ENCODE data around the gene IGFLR1. TPM values are rescaled to one million over a fixed set of nuclear protein-coding genes. Genes with fewer than 3 reads are reported as not detected.

Gene IGFLR1
- total and polyA plus RNA-seq, 8 donors: 1.3 to 17.3 (median 7.3) TPM

DNA sequence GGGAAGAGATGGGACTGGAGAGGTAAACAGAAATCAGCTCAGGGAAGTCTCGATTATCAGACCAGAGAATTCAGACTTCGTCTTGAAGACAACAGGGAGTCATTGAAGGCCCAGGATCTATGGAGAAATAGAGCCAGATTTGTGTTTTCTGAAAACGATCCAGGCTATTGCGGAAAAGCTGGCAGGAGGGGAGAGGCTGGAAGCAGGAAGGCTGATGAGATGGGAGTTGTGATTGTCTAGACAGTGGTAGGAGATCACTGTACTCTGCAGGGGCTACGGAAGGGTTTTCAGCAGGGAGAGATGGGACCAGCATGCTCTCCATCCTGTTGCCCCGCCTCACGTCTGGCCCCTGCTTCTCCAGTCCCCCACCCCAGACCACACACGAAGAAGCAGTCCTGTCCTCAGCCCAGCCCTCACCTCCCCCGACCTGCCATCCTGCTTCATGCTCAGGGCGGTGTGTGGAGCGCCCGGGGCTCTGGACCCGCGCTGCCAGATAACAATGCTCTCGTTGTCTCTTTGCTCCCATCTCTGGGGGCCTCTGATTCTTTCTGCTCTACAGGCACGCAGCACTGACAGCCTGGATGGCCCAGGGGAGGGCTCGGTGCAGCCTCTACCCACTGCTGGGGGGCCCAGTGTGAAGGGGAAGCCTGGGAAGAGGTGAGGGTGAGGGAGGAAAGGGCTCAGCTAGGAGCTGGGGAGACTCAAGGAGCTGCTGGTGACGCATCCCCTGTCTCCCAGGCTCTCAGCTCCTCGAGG, 35.0 kb upstream of the IGFLR1 start:
- DNase-seq (peak in 1 of 6 donors; percentile 42), FAIRE-seq (no peak), ATAC-seq (no peak)
- Histone ChIP-seq H3K27ac (no peak overlapping the region), H3K4me1 (no peaks in the 10 kb centered on the region), H3K27me3 (no peaks in the 10 kb centered on the region), H3K4me3 (no peak overlapping the region), H3K9me3 (no peaks in the 10 kb centered on the region), H3K36me3 (no peaks in the 10 kb centered on the region)
- intact Hi-C loops (cut with DNase I): no loop called here
- 76 to 81% methylated on average over 18 to 19 of the region's 19 CpGs for WGBS, 2 donors
- TF ChIP-seq, protein P1, sequence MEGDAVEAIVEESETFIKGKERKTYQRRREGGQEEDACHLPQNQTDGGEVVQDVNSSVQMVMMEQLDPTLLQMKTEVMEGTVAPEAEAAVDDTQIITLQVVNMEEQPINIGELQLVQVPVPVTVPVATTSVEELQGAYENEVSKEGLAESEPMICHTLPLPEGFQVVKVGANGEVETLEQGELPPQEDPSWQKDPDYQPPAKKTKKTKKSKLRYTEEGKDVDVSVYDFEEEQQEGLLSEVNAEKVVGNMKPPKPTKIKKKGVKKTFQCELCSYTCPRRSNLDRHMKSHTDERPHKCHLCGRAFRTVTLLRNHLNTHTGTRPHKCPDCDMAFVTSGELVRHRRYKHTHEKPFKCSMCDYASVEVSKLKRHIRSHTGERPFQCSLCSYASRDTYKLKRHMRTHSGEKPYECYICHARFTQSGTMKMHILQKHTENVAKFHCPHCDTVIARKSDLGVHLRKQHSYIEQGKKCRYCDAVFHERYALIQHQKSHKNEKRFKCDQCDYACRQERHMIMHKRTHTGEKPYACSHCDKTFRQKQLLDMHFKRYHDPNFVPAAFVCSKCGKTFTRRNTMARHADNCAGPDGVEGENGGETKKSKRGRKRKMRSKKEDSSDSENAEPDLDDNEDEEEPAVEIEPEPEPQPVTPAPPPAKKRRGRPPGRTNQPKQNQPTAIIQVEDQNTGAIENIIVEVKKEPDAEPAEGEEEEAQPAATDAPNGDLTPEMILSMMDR (IDR thresholded peaks at IDR 0.05): no peak

DNA sequence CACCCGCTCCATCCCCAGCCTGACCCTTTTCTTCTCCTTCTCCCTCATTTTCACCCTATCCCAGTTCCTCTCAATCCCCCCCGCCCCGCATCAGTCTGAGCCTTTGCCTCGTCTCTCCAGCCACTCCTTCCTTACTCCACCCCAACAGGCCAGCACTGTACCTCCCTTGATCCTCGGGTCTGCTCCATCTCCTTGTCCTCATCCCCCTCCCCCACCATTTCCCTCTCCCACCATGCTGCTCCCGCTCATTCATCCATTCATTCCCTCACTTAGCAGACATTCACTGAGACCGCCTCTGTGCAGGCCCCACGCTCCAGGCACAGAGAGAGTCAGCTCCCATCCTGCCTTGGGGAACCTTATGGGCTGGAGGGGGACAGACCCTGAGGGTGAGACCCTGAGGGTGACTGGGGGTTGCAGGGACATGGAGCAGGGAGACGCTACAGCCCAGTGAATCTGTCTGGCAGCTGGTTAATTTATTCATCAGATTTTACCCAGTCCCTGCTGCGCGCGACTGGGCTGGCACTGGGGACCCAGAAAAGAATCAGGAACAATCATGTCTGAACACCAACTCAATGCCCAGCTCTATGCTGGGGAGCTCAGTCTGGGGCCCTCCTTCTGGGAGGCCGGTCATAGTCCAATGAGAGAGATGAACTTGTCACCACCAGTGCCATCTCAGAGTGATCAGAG, 34.0 kb upstream of the IGFLR1 start:
- Histone ChIP-seq H3K9me3 (no peaks in the 10 kb centered on the region), H3K27ac (no peak overlapping the region), H3K4me3 (peak overlapping the region in 2 of 4 donors; percentile 70 to 80), H3K27me3 (no peaks in the 10 kb centered on the region), H3K36me3 (no peaks in the 10 kb centered on the region), H3K4me1 (no peaks in the 10 kb centered on the region)
- FAIRE-seq: no peak
- DNase-seq: no peak
- intact Hi-C loops (cut with DNase I): no loop called here
- no peak for ATAC-seq
- WGBS, 2 donors: 63 to 74% methylated on average over 12 to 13 of the region's 13 CpGs
- TF ChIP-seq, protein P1 (IDR thresholded peaks at IDR 0.05): no peak

DNA sequence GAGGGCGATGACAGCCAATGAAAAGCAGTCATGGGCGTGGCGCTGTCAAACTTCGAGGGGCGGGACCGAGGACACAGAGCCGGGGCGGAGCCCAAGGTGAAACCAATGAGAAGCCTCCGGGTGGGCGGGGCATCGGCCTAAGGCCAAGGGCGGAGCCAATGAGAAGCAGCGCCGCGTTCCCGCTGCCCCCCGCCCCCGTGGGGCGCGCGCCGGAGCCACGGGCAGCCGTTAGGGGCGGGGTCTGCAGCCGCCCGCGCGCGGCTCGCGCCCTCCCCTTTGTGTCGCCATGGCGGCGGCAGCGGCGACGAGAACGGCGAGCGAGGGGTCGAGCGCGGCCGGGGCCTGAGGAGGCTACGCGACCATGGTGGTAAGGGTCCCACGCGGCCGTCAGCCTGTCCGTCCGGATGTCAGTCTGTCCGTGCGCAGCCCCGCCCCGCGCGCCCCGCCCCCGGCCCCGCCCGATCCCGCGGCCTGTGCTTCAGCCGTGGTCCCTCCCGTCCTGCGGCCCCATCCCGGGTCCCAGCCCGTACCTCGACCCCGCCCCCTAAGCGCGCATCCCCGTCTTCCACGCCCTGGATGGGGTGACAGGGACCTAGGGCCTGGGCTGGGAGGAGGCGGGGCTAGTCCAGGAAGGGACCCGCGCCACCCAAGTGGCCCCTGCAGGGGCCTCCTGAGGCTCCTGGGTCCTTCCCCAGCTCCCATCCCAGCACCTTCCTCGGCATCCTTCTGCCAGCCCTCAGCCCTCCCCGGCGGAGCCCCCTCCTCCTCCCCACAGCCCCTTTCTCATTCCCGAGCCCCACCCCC, 33.2 kb upstream of the IGFLR1 start, which contains the start of gene ARHGAP33:
ARHGAP33 (plus strand) TSS at position 267 of the 804 bp plus-strand sequence; CDS start at position 362, 95 bp downstream.
- WGBS, 2 donors: 0 to 1% methylated on average over 29 to 82 of the region's 82 CpGs
- FAIRE-seq (peak; percentile 20), ATAC-seq (peak; percentile 99 to 100 (median 99)), DNase-seq (peak; percentile 99 to 100 (median 100))
- no peaks in the 10 kb centered on the region for H3K27me3 ChIP-seq
- peak within 1 kb of the TSS; percentile 70 to 95 (median 76) for H3K4me3 ChIP-seq
- H3K9me3 ChIP-seq: no peaks in the 10 kb centered on the region
- no peak within 1 kb of the TSS for H3K27ac ChIP-seq
- TF ChIP-seq, protein P1 (IDR thresholded peaks at IDR 0.05): no peak
- no peaks in the 10 kb centered on the region for H3K4me1 ChIP-seq
- intact Hi-C loops (cut with DNase I): no loop called here
- no peaks in the 10 kb centered on the region for H3K36me3 ChIP-seq

DNA sequence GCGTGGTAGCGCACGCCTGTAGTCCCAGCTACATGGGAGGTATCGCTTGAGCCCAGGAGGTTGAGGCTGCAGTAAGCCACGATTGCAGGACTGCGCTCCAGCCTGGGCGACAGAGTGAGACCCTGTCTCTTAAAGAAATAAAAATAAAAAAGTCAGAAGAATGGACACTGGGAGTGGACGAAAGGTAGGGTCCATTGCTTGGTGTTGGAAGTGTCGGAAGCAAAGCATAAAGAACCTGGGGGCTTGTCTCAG, 32.7 kb upstream of the IGFLR1 start:
- intact Hi-C loops (cut with DNase I): no loop called here
- Histone ChIP-seq H3K4me3 (peak overlapping the region in 3 of 4 donors; percentile 70 to 95 (median 80)), H3K9me3 (no peaks in the 10 kb centered on the region), H3K36me3 (no peaks in the 10 kb centered on the region), H3K27ac (no peak overlapping the region), H3K4me1 (no peaks in the 10 kb centered on the region), H3K27me3 (no peaks in the 10 kb centered on the region)
- FAIRE-seq (no peak), DNase-seq (no peak), ATAC-seq (peak; percentile 2 to 28 (median 18))
- TF ChIP-seq, protein P1 (IDR thresholded peaks at IDR 0.05): no peak
- WGBS, 2 donors: 6 to 17% methylated on average over 9 of the region's 9 CpGs

Data from pancreas (tissue), 10 donors.